Measurements from ENCODE around the gene ADAMTS8.
A peak's percentile ranks its signal among the peaks of the same experiment; 100 is the strongest.

Gene ADAMTS8

DNA sequence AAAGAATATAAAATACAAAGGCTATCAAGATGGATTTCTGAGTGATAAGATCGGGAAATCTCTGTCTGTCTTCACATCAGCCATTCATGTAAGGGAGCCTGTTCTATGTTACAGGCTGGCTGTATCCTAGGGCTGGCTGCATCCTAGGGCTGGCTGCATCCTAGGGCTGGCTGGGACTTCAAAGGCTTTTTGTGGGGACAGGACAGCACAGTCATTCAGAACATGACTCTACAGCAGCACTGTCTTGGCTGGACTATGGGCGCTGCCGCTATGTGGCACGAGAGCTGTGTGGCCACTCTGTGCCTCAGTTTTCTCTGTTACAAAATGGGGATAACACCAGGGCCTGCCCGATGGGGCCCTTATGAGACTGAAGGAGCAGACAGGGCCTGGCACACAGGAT lies 10.2 kb downstream of the ADAMTS8 start:
- DNase-seq, result no peak

DNA sequence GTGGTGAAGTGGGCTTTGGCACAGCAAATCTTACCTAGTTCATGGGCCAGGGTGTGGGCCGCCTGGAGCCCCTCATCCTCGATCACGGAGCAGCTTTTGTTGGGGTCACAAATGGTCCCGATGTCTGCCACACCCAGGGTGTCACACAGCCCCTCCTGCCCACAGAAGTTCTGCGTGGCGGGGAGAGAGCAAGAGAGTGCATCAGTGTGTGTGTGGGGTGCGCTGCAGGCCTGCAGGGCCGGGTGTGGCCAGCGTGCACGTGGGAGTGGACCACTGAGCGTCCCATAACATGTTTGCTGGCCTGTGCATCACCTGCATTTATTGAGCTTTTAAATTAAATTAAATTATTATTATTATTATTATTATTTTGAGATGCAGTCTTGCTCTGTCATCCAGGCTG lies 11.5 kb downstream of the ADAMTS8 start:
- no peak for DNase-seq

DNA sequence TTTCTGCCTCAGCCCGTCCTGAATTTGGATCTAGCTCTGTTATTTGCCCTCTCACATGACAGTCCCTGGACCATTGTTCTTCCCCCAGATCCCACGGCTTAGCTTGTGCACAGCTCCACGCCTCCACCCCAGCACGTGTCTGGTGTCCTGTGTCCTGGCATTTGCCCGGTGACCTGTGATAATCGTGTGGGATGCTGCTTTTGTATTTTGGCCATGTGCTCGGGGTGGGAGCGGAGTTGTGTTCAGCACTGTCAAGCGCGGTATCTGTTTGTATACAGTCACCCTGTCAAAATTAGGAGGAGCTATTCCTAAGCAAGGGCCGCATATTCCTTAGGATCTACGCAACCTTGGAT lies 11.9 kb downstream of the ADAMTS8 start:
- no peak for DNase-seq

DNA sequence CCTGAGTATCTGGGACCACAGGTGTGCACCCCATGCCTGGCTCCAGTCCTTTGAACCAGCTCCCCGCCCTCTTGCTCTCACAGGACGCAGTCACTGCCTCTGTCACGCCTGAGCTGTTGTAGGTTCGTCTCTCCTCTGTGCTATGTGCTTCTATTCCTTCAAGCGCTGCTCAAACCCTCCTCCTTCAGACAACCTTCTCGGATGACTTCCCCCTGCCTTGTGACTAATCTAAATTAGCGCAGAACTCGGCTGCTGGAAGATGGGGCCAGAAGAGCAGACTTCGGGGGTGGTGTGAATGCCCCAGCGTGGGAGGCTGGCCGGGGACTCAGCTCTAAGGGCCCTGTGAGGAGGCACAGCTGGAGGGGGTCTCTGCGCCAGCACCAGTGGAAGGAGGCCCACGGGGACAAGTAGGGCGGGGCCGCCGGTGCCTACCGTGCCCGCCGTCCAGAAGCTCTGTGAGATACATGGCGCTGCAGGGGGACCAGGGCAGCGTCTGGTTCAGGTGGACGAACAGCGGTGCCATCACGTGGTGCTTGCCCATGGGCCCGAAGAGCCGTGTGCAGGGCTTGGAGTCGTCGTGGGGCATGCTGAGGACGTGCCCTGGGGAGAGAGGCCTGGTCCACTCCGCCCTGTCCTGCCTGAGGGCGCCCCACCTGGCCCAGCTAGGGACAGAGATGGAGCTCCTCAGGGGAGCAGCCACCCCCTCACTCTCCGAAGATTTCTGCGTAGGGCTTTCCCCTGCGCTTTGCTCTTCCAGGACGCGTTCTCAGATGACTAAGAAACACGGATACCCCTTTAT lies 12.5 kb downstream of the ADAMTS8 start:
- no peak for DNase-seq

DNA sequence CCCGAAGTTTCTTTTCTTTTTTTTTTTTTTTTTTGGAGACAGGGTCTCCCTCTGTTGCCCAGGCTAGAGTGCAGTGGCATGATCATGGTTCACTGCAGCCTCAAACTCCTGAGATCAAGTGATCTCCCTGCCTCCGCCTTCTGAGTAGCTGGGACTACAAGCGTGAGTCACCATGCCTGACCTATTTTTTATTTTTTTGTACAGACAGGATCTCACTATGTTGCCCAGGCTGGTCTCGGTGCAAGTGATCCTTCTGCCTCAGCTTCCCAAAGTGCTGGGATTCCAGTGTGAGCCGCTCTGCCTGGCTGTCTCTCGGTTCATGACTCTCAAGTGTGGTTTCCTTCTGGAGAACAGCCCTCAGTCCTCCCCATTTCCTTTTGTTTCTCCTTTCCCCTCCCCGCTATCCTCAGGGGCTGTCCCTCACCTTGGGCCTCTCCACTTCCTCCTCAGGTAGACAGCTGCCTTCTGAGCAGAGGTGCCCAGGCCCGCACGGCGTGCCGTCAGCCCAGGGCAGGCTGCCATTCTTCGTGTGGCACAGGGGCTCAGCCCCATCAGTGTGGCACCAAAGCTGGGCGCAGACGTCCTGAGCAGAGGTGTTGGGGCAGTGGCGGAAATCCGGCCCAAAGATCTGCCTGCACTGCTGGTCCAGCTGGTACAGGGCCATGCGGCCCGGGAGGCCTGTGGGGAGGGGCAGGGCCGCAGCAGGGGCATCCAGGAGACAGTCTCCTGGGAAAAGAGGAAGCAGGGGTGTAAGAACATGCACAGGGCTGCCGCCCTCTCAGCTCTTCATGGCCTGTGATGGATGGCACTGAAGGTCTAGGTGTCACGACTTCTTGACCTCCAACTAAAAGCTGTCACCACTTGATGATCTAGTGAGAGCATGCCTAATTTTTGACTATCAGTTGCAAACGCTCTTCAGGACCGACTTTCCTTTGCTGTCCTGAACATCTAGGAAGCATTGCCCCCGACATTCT lies 14.0 kb downstream of the ADAMTS8 start:
- no peak for DNase-seq

DNA sequence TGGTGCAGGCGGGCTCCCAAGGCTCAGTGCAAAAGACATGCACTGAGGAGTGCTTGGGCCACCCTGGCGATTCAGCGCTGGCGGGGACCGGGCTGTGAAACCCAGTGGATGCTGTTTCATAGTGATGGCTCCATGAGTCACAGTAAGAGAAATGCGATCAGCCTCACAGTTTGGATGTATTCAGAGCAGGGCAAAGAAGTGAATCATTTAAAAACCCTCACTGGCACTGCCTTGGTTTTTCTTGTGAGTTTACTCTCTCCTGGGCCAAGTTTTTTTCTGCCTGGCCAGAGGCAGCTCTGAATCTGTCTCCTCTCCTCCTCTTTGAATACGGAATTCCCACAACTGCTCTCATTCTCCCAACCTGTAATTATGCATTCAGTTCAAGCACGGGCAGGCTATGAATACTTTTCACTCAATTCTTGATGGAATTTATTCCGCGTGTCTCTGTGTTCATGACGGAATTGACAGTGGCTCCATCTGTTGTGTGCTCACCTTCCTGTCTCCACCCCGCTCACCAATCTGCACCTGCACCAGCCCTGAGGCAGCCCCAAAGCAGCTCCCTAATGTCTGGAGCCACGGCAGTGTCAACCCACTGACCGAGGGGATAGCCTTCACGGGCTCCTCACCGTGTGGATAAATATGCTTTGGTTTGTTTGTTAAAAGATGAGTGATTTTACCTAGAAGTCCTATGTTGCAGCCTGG lies 14.9 kb downstream of the ADAMTS8 start:
- peak in 1 of 2 experiments; percentile 36 for DNase-seq

DNA sequence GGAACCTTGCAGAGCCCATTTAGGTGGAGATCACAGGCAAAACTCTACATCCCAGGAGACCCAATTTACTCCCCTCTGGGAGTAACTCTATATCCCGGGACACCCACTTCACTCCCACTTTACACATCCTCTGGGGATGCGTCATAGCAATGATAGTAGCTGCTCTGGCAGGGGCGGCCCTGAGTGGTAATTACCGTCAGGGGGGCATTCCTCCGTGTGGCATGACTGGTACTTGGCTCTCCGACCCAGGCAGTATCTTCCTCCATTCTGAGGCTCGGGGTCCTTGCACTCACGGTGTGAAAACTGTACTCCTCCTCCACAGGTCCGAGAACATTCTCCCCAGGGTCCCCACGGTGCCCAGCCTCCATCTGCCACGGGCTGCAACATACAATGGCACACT lies 17.2 kb downstream of the ADAMTS8 start:
- DNase-seq, result no peak

DNA sequence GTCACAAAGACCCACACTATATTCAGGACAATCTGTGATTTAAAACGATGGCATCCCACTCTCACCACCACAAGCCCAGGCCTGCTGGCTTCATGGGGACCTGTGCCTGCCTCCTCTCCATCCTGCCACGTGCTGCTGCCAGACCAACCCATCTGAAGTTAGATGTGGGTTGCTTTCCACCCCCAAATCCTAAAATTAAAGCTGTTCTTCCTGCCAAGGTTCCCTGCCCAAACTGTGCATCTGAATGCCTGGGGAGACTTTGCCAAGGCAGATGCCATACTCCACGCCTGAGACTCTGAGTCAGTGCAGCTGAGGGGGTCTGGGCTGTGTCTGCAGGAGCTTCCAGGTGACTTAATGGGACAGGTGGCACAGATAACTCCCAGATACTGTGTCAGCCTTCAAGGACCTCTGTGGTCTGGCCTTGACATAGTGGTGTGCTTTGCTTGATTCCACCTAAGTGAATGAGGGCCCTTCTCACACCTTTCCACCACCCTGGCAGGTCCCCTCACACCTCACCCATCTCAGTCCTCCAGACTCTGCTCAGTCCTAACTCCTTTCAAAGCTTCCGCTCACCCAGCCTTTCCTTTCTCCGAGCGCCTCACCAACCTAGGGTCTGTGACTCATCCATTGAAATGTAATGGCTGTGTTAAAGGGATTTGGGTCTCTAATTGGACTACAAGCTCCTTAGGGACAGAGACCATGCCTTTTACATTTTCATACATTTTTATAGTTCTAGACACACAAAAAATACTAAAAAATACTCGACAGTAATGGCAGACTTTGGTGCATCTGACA lies 18.6 kb downstream of the ADAMTS8 start:
- no peak for DNase-seq

DNA sequence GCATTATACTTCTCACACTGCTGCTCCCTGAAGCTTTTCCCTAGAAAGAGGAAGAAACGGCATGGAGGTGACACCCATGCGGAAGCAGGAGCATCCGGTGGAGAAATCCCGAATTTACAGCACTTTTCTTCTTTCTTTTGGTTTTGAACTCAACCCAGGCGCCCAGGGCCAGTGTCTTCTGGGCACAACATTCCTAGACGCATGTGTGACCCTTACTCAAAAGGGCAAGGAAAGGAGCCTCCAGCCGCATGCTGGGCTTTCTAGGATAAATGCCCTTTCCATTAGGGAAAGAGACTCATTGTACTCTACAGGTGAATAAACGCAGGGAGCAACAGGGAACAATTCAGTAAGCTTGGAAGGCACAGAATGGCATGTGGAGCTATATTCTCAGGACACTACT lies 19.5 kb downstream of the ADAMTS8 start:
- DNase-seq, result no peak

DNA sequence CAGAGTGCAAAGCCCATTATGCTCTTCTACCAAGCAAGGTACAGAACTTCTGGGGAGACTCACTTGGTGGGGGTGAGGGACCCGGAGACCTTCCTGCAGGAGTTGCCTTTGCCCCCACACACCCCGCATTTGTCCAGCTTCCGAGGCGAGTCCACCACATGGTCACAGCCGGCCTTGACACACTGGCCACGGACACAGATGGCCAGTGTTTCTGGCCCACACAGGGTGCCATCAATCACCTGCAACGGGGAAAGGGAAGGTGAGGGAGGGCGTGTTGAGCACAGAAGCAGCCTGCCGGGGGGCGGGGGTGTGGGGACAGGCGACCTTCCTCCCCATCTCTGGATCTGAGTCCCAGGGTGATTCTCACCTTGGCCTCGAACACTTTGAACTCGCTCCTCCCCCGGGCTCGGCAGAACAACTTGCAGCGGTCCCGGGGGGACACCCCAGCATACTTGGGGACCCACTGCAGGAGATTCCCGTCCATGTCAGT lies 20.0 kb downstream of the ADAMTS8 start:
- DNase-seq, result no peak

DNA sequence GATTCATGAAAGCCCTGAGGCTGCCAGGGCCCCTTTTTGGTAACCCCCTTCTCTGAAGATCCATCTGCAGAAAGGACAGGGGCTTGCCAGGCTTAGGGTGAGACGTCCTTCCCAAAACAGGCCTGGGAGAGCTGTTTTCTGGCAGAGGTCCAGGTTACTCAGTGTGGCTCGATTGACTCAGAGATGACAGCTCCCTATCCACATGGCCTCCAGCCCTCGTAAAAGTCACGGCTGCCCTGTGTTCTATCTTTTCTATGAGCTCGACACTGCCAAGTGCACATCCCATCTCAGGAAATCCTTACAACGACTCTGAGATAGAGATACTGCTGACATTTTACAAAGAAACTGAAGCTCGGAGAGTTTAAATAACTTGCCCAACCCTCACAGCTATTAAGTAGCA lies 20.4 kb downstream of the ADAMTS8 start:
- DNase-seq, result no peak

DNA sequence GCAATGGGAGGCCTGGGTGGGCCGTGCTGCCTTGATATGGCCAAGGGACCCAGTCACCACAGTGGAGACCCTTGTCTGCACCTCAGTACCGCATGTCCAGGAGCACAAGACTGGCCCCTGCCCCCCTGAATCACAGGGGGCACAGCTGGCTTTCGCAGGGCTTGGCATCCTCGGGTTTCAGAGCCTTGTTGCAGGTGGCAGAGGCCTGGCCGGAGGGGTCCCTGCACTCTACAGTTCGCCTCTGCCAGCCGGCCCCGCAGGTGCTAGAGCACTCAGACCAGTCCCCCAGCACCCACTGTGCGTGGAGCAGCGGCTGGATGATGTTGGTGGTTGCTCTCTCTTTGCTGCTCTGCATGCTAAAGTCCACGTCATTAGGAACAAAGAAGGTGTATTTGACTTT lies 23.0 kb downstream of the ADAMTS8 start:
- no peak for DNase-seq

DNA sequence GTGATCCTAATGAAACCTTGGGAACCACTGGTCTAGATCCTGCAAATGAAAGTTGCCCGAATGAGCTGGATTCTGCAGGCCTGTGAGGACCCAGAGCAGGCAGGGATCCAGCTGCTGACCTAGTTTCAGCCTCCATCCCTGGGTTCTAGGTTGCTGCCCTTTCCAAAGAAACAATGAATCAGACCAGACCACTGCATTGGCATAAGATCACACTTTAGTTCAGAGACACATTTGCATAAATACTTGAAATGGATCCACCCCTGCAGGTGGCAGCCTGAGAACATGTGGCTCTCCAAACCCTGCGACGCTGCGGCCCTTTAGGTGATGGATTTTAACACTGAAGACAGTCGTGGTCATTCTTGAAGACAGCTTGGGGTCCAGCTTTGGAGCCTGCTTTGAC lies 23.7 kb downstream of the ADAMTS8 start:
- no peak for DNase-seq

DNA sequence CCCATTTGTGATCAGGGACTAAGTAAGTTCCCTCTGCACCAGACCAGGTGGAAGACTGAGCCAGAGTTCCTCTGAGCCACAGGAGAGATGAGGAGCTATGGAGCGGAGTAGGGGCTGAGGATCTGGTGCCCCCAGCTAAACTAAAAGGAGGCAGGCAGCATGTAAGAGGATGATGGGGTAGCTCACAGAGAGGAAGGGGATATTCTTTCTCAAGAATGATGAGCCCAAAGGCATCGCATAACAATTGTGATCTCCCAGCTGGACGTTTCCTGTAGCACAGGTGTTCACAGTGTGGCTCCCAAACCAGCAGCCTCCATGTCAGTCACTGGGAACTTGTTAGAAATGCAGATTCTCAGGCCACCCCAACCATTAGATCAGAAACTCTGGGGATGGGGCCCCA lies 24.4 kb downstream of the ADAMTS8 start:
- DNase-seq, result peak in 1 of 2 experiments; percentile 35

DNA sequence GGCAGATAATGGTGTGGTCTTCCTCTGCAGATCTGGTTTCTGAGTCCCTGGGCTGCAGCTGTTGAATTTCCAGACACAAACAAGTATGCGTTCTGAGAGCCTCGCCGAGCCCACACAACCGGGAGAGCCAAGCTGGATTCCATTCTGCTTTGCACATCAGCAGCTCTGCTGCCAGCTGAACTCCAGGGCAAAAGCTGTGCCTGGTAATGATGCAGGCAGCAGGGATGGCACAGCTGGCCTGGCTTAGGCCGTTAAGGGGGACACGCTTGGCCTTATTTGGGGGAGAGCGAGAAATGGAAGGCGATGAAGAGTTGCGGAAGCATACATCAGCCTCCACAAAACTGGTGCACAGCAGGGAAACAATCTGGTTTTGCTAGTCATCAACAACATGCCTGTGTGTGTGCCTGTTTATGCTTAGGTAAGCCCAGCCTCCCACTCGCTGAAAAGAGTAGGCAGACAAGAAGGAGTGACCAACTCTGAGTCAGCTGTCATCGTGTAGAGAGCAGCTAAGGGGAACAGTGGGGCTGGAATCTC lies 25.1 kb downstream of the ADAMTS8 start:
- DNase-seq, result no peak

DNA sequence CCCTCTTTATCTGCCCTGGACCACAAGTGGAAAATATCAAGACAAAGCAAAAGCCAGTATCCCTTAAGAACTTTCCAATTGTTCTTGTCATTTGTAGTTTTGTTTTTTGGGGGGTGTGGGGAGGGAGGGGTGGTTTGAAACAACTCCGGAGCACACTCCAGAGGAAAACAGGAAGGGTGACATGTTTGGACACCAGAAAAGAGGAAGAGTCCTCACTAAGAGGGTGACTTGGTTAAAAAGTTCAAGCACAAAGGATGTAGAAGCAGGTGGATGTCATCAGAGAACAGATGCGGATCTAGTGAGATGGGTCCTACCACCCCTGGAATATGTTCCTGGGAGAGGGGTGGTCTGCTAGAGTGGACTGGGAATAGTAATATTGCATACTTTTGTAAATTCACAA lies 25.8 kb downstream of the ADAMTS8 start:
- no peak for DNase-seq

DNA sequence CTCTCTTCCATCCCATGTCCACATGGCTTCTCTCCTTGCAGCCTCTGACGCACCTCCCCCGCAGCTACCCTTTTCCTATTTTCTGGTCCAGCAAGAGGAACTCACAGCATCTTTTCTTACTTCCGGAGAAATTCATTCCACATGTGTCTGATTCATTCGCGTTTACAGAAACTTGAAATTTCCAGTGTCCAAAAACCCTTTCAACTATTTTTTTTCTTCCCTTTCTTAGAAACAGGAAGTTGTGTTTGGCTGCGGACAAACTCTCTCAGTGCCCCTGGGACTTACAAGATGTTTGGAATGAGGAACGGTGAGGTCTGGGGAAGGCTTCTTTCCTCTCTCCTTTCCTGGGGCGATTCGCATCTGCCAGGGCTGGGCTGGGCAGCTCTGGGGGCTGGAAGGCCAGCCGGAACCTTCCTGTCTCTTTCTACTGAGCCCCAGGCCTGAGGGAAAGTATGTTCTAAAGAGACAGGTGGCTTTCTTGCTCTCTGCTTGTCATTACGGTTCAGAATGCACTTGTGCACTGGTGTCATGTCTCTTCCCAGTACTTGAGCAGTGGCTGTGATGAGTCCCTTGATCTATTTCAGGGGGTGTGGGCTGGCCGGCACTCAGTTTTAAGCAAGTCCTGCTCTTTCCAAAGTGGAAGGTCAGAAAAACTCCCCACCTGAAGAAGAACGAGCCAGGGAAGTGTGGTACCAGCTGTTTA lies 27.5 kb downstream of the ADAMTS8 start:
- DNase-seq, result no peak

DNA sequence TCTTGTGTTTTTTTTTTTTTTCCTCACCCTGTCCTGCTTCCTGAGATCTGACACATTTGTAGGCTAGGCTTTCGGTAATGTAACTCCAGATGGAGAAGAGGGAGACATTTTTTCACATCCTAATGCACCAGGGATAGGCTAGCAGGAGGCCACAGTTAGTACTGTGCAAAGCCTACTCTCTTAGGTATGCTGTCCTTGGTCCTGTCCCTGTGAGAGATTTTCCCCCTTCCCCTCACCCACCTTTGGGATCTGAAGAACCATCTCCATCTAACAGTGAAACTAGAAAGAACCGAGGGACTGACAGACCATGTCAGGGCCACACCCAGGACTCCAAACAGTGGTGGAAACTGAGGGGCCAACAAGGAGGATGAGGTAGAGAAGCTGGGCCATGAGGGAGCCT lies 29.2 kb downstream of the ADAMTS8 start:
- no peak for DNase-seq

DNA sequence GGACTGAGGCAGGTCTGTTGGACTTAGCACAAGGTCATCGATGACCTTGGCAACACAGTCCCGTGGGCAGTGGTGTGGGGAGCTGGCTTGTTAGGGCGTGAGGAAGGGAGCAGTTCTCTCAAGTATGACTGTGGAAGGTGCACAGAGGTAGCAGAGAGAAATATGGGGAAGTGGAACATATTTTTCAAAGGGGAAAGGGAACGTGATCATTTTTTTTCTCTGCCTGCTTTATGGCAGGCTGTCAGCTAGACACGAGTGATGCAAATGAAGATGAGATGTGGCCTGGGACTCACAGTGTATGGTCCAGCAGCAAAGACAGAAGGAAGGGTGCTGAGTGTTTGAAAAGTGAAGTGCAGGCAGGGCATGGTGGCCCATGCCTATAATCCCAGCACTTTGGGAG lies 30.6 kb downstream of the ADAMTS8 start:
- no peak for DNase-seq

DNA sequence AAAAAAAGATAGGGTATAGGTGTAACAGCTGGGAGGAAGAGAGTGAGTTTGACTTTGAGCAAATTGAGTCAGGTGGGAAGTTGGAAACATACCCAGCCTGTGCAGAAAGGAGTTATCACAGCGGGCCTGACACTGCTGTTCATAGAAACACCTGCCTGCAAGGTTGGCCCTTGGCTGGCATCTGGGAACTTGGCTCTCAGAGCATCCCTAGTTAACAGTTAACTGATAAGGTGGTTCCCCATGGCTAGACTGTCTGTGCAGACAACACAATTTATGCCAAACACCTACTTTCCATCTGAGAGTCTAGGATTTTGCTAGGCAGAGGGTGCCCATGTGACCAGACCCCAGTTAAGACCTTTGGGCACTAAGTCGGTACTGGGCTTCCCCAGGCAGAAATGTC lies 31.4 kb downstream of the ADAMTS8 start:
- DNase-seq, result no peak

DNA sequence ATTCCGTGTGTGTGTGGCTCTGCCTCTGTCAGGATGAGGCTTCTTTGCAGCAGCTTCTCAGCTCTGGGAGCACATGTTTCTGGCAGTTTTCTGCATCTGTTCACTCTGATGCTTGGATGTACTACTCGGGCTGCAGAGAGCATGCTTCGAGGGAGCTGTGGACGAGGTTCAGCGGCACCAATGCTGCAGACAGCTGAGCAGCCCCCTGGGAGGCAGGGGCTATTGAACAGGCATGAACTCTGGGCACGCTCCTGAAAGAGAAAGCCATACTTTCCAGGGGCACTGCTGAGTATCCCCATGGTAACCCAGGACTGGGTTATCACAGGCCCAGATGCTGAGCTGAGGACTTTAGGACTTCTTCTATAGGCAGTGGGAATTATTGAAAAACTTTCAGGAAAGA lies 33.8 kb downstream of the ADAMTS8 start:
- DNase-seq, result no peak

DNA sequence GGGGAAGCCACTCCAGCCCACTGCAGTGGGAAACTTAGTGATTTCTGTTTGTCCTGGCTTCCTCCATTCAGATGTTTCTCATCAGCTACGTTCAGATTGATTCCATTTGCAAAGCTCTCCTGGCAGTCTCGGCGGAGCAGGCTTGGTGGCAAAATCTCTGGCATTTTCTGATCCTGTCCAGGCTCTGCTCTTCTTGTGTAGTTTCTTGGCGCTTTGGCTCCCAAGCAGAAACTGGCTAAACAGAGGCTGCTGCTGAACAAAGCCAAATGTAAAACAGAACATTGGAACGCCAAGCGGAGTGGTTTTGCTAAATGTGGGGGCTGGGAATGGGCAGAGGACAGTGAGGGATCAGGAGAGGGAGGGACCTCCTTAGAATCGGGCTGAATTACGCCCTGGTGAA lies 36.7 kb downstream of the ADAMTS8 start:
- no peak for DNase-seq
